ENCODE results near the gene AKAP6.

AKAP6 gene

GRCh38 chr14:32310876-32311275 lies 18.2 kb upstream of the AKAP6 start:
- no peak overlapping the region for H3K9ac ChIP-seq (ENCODE audit: low read length)
- no peaks in the 10 kb centered on the region for H3K4me1 ChIP-seq (ENCODE audit: insufficient read depth, low read length, severe bottlenecking)
- no peak overlapping the region for H3K4me2 ChIP-seq (ENCODE audit: low read length)
- H3K36me3 ChIP-seq (ENCODE audit: insufficient read depth, low read length), result no peaks in the 10 kb centered on the region
- H4K20me1 ChIP-seq (ENCODE audit: insufficient read depth, low read length), result no peaks in the 10 kb centered on the region
- no peaks in the 10 kb centered on the region for H3K9me3 ChIP-seq (ENCODE audit: low read length)
- H3F3A ChIP-seq (ENCODE audit: insufficient read depth, low read length), result no peaks in the 10 kb centered on the region
- no peak for TF ChIP-seq EZH2 (IDR thresholded peaks at IDR 0.05; ENCODE audit: borderline replicate concordance, low read length)
- TF ChIP-seq, protein P1, sequence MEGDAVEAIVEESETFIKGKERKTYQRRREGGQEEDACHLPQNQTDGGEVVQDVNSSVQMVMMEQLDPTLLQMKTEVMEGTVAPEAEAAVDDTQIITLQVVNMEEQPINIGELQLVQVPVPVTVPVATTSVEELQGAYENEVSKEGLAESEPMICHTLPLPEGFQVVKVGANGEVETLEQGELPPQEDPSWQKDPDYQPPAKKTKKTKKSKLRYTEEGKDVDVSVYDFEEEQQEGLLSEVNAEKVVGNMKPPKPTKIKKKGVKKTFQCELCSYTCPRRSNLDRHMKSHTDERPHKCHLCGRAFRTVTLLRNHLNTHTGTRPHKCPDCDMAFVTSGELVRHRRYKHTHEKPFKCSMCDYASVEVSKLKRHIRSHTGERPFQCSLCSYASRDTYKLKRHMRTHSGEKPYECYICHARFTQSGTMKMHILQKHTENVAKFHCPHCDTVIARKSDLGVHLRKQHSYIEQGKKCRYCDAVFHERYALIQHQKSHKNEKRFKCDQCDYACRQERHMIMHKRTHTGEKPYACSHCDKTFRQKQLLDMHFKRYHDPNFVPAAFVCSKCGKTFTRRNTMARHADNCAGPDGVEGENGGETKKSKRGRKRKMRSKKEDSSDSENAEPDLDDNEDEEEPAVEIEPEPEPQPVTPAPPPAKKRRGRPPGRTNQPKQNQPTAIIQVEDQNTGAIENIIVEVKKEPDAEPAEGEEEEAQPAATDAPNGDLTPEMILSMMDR (IDR thresholded peaks at IDR 0.05; ENCODE audit: low read length), result no peak
- no peaks in the 10 kb centered on the region for H3K79me2 ChIP-seq (ENCODE audit: insufficient read depth, low read length)
- no peak overlapping the region for H2AFZ ChIP-seq (ENCODE audit: low read length)
- H3K27ac ChIP-seq (ENCODE audit: low read depth, low read length, poor library complexity, severe bottlenecking), result no peak overlapping the region
- no peaks in the 10 kb centered on the region for H3K27me3 ChIP-seq (ENCODE audit: insufficient read depth, low read length)
- H3K9me2 ChIP-seq (ENCODE audit: low read depth, low read length), result no peaks in the 10 kb centered on the region
- no peak overlapping the region for H3K4me3 ChIP-seq (ENCODE audit: low read depth, low read length, poor library complexity, severe bottlenecking)

DNA sequence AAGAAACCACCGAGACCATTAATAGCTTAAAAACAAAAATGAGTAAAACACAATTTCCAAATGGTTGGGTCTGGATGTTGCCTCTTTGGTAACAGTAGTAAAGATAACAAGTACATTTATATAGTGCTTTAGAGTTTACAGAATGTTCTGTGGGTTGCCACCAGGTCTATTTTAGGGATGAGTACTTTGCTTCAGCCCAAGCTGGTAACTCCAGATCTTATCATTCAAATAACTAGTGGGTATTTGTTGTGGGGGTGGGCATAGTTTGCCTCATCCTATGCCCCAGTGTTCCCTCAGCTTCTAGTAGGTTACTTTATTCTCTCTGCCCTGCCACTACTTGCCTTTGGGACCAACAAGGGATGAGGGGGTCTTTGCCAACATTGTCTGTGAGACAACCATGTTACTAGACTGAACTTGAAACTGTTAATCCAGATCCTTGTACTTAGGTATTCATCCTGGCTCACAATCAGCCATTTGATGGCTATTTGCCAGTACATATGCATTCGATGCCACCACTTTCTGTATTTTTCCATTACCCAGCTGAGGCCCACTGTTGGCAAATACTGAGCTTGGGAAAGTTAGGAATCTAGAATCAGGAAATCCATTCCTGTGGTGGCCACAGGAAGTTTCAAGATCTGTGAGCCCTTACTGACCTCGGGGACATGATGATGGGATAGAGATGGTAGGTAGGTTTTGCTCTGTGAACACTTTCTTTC lies 17.6 kb upstream of the AKAP6 start:
- Histone ChIP-seq H3K9ac (ENCODE audit: low read length) (no peak overlapping the region), H3K27ac (ENCODE audit: low read depth, low read length, poor library complexity, severe bottlenecking) (no peak overlapping the region), H3K79me2 (ENCODE audit: insufficient read depth, low read length) (no peaks in the 10 kb centered on the region), H3K27me3 (ENCODE audit: insufficient read depth, low read length) (no peaks in the 10 kb centered on the region), H3K36me3 (ENCODE audit: insufficient read depth, low read length) (no peaks in the 10 kb centered on the region), H3K4me2 (ENCODE audit: low read length) (no peak overlapping the region), H3F3A (ENCODE audit: insufficient read depth, low read length) (no peaks in the 10 kb centered on the region), H3K4me1 (ENCODE audit: insufficient read depth, low read length, severe bottlenecking) (no peaks in the 10 kb centered on the region), H2AFZ (ENCODE audit: low read length) (no peak overlapping the region), H3K4me3 (ENCODE audit: low read depth, low read length, poor library complexity, severe bottlenecking) (no peak overlapping the region), H3K9me2 (ENCODE audit: low read depth, low read length) (no peaks in the 10 kb centered on the region), H3K9me3 (ENCODE audit: low read length) (no peaks in the 10 kb centered on the region), H4K20me1 (ENCODE audit: insufficient read depth, low read length) (no peaks in the 10 kb centered on the region)
- TF ChIP-seq, protein P1 (IDR thresholded peaks at IDR 0.05; ENCODE audit: low read length), result no peak
- no peak for TF ChIP-seq EZH2 (IDR thresholded peaks at IDR 0.05; ENCODE audit: borderline replicate concordance, low read length)

DNA sequence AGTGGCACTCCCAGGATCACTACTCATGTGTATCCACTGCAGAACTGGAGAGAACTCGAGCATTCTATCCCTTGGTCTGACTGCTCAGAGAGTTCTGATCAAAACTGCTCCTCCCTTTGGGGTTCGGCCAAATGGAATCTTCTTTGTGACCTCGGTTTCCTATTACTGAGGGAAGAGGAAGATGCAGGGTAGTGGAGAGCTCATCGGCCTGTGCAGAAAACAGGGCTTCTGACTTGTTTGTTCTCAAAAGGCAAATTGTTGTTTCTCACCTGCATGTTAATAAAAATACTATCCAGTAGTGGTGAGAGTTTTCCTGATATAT lies 17.1 kb upstream of the AKAP6 start:
- H3K27ac ChIP-seq (ENCODE audit: low read depth, low read length, poor library complexity, severe bottlenecking), result no peak overlapping the region
- TF ChIP-seq, protein P1 (IDR thresholded peaks at IDR 0.05; ENCODE audit: low read length), result no peak
- no peak for TF ChIP-seq EZH2 (IDR thresholded peaks at IDR 0.05; ENCODE audit: borderline replicate concordance, low read length)
- H3K9me3 ChIP-seq (ENCODE audit: low read length), result no peaks in the 10 kb centered on the region
- H4K20me1 ChIP-seq (ENCODE audit: insufficient read depth, low read length), result no peaks in the 10 kb centered on the region
- H3K4me1 ChIP-seq (ENCODE audit: insufficient read depth, low read length, severe bottlenecking), result no peaks in the 10 kb centered on the region
- no peak overlapping the region for H3K4me3 ChIP-seq (ENCODE audit: low read depth, low read length, poor library complexity, severe bottlenecking)
- no peaks in the 10 kb centered on the region for H3K9me2 ChIP-seq (ENCODE audit: low read depth, low read length)
- H3K79me2 ChIP-seq (ENCODE audit: insufficient read depth, low read length), result no peaks in the 10 kb centered on the region
- no peaks in the 10 kb centered on the region for H3F3A ChIP-seq (ENCODE audit: insufficient read depth, low read length)
- no peaks in the 10 kb centered on the region for H3K36me3 ChIP-seq (ENCODE audit: insufficient read depth, low read length)
- no peak overlapping the region for H2AFZ ChIP-seq (ENCODE audit: low read length)
- no peak overlapping the region for H3K4me2 ChIP-seq (ENCODE audit: low read length)
- H3K27me3 ChIP-seq (ENCODE audit: insufficient read depth, low read length), result no peaks in the 10 kb centered on the region
- no peak overlapping the region for H3K9ac ChIP-seq (ENCODE audit: low read length)
